HepG2 (cell line): ENCODE measurements around the gene ALG14. TPM values are rescaled to one million over a fixed set of nuclear protein-coding genes. Genes with fewer than 3 reads are reported as not detected.

Experiments
- ATAC-seq: fragments of 200-7000 bp; cut with Tn5 transposase; 3 replicates; pipeline ENCODE4 v1.9.1; 2020; ENCODE audit warnings: mild to moderate bottlenecking, moderate library complexity
- BruUV-seq: library from RNA; stranded (reverse); fragments of 400-500 nt; replicated peaks from 2 replicates; lab custom pipeline; 2021; lab: Mats Ljungman, UMichigan
- CTCF ChIA-PET: fragments of 300-600 bp; formaldehyde crosslinking; extraction: SDS; loops from one replicate; lab custom pipeline; 2021; ENCODE audit warnings: low total read pairs, inconsistent platforms, low intra/inter-chr PET ratio; lab: Yijun Ruan, JAX
- POLR2A ChIA-PET: fragments of 350-600 bp; sonication (Branson Sonifier 250); formaldehyde crosslinking; loops from one replicate; lab custom pipeline; 2020; ENCODE audit warnings: antibody characterized with exemption, inconsistent platforms; lab: Yijun Ruan, JAX
- DNase-seq: peaks from one replicate; pipeline ENCODE4 v3.0.0-alpha.2; 2015; ENCODE audit warnings: low spot score
- FAIRE-seq: peaks from 3 replicates; lab custom pipeline; 2011; peaks lifted over from hg19 to GRCh38; lab: Jason Lieb, UNC
- H2AFZ ChIP-seq: one replicate; pipeline ENCODE4 v1.6.1; 2011; ENCODE audit warnings: low read length, inconsistent platforms
- H3K27ac ChIP-seq: fragments of 300-600 bp; 3 replicates; pipeline ENCODE4 v1.8.0; 2011; ENCODE audit warnings: mixed run types, mild to moderate bottlenecking, mixed read lengths, low read length, inconsistent platforms; ENCODE audit not compliant: insufficient read depth; ENCODE audit errors: extremely low read length
- H3K27me3 ChIP-seq, 2 experiments: fragments of 200-600 bp in 1 of 2; 2 replicates in 1 of 2; 3 replicates in 1 of 2; pipeline versions ENCODE4 v1.6.0 to v1.8.0; 2011; ENCODE audit warnings: low read length in 2 of 2, mild to moderate bottlenecking in 2 of 2, moderate library complexity in 2 of 2, inconsistent platforms in 1 of 2; ENCODE audit not compliant: insufficient read depth in 2 of 2, control insufficient read depth in 1 of 2
- H3K36me3 ChIP-seq, 2 experiments: fragments of 200-600 bp in 1 of 2; replicated peaks in 1 of 2; 2 replicates in 1 of 2; 3 replicates in 1 of 2; pipeline versions ENCODE4 v1.5.1 to v1.8.0; 2011; ENCODE audit warnings: low read length in 2 of 2, inconsistent platforms in 1 of 2; ENCODE audit not compliant: insufficient read depth in 2 of 2, control insufficient read depth in 1 of 2
- H3K4me1 ChIP-seq: 2 replicates; pipeline ENCODE4 v1.5.1; 2012; ENCODE audit warnings: low read length, inconsistent platforms; ENCODE audit not compliant: insufficient read depth
- H3K4me2 ChIP-seq: 2 replicates; pipeline ENCODE4 v1.6.0; 2011; ENCODE audit warnings: low read depth, low read length, inconsistent platforms
- H3K4me3 ChIP-seq, 3 experiments: fragments of 200-600 bp in 1 of 3; sonication (generic), shearing (Covaris generic) in 1 of 3; replicated peaks in 1 of 3; 2 replicates each; pipeline ENCODE4 v1.5.1; 2011 to 2016; ENCODE audit warnings: low read length in 3 of 3, inconsistent platforms in 2 of 3, low read depth in 2 of 3, mild to moderate bottlenecking in 2 of 3, control low read depth in 1 of 3, mixed read lengths in 1 of 3; ENCODE audit not compliant: insufficient read depth in 1 of 3
- H3K79me2 ChIP-seq: one replicate; pipeline ENCODE4 v1.6.1; 2011; ENCODE audit warnings: low read length, inconsistent platforms; ENCODE audit not compliant: insufficient read depth
- H3K9ac ChIP-seq: 2 replicates; pipeline ENCODE4 v1.6.0; 2011; ENCODE audit warnings: mild to moderate bottlenecking, low read depth, low read length, inconsistent platforms; ENCODE audit not compliant: insufficient read depth
- H3K9me3 ChIP-seq: 2 replicates; pipeline ENCODE4 v1.5.1; 2012; ENCODE audit warnings: mild to moderate bottlenecking, low read length
- H4K20me1 ChIP-seq: 2 replicates; pipeline ENCODE4 v1.6.0; 2011; ENCODE audit warnings: inconsistent platforms, mild to moderate bottlenecking, low read length, moderate library complexity; ENCODE audit not compliant: insufficient read depth
- ATRX ChIP-seq: sonication (generic); formaldehyde crosslinking; IDR thresholded peaks from 2 replicates; pipeline ENCODE4 v1.4.0; 2020; ENCODE audit warnings: missing genetic modification reagents, borderline replicate concordance
- FOXP4 ChIP-seq: sonication (generic); formaldehyde crosslinking; IDR thresholded peaks from 2 replicates; pipeline ENCODE4 v1.4.0; 2020; ENCODE audit warnings: missing genetic modification reagents
- MAFF ChIP-seq: IDR thresholded peaks from 2 replicates; pipeline ENCODE4 v1.6.1; 2011; ENCODE audit warnings: low read depth, low read length, improper control_type of control experiment
- NR2F6 ChIP-seq, 2 experiments: IDR thresholded peaks; 2 replicates each; pipeline ENCODE4 v1.6.1; 2016; ENCODE audit warnings: antibody characterized with exemption in 1 of 2, mild to moderate bottlenecking in 1 of 2
- REST ChIP-seq, 2 experiments: IDR thresholded peaks; 2 replicates each; pipeline ENCODE4 v1.6.1; 2011 to 2012; ENCODE audit warnings: low read length in 2 of 2, borderline replicate concordance in 1 of 2, low read depth in 1 of 2, mild to moderate bottlenecking in 1 of 2, moderate library complexity in 1 of 2
- ZNF598 ChIP-seq: sonication (generic); formaldehyde crosslinking; IDR thresholded peaks from 2 replicates; pipeline ENCODE4 v1.5.1; 2020; ENCODE audit warnings: mild to moderate bottlenecking, missing genetic modification reagents, borderline replicate concordance
- WGBS: methylation state at CpG from one replicate; pipeline ENCODE4 v1.1.6; 2017; ENCODE audit warnings: low lambda C conversion rate; 5-methylcytosine and 5-hydroxymethylcytosine counted together
- in situ Hi-C: cut with HindIII; loops from 2 replicates; pipeline ENCODE4 v1.10.0; 2017; ENCODE audit warnings: low pct_unique_long_range_greater_than_20kb; ENCODE audit not compliant: extremely low pct_ligation_motif_present
- intact Hi-C: fragments of 100-400 bp; cut with micrococcal nuclease; formaldehyde crosslinking; loops from one replicate; pipeline ENCODE4 v1.10.0; 2022; ENCODE audit not compliant: unreplicated experiment
- polyA plus RNA-seq, 8 experiments: library from polyadenylated mRNA; depleted of rRNA in 3 of 8; stranded (reverse) in 7 of 8; unstranded in 1 of 8; fragments of >200 nt; fragmentation: Illumina TruSeq in 4 of 8; extraction: Trizol in 4 of 8; gene quantifications; 2 replicates each; pipeline versions ENCODE4 v1.2.1 to v1.2.3, GENCODE V29; 2011 to 2016; ENCODE audit warnings: low read depth in 4 of 8, missing spikeins in 1 of 8, mixed read lengths in 1 of 8; ENCODE audit not compliant: insufficient read depth in 1 of 8
- total RNA-seq, 5 experiments: library from RNA; depleted of rRNA; stranded (reverse); fragments of >200 nt; fragmentation: Illumina TruSeq; extraction: Trizol; gene quantifications; 2 replicates each; pipeline ENCODE4 v1.2.3, GENCODE V29; 2016; ENCODE audit warnings: low read depth in 1 of 5
- TF ChIP-seq, protein P1 (sequence below): sonication (generic); formaldehyde crosslinking; IDR thresholded peaks from 2 replicates; pipeline ENCODE4 v1.9.0; 2021; ENCODE audit warnings: missing genetic modification reagents, borderline replicate concordance
- TF ChIP-seq, protein P2 (sequence below), 2 experiments: sonication (generic) in 1 of 2; formaldehyde crosslinking in 1 of 2; IDR thresholded peaks; 2 replicates each; pipeline versions ENCODE4 v1.5.1 to v1.6.1; 2011 to 2020; ENCODE audit warnings: borderline replicate concordance in 1 of 2, low read depth in 1 of 2, low read length in 1 of 2, mild to moderate bottlenecking in 1 of 2, missing genetic modification reagents in 1 of 2, moderate library complexity in 1 of 2

ALG14 gene
- total and polyA plus RNA-seq, 2 of the 13 experiments (the other 11 are each of a cell fraction or from before 2014, with no cell fraction given), result 4.5 to 12.7 TPM

GRCh38 chr1:95002540-95003432 lies 70.0 kb downstream of the ALG14 start:
- no peak for FAIRE-seq
- in situ Hi-C loops (no loop called here), intact Hi-C loops (no loop called here)
- Histone ChIP-seq H2AFZ (no peak overlapping the region), H3K36me3 (0 out of 5 replicates have a peak, but pooled peaks cover 0 to 1% of the 10 kb centered on the region in 2 experiments), H3K4me2 (0 out of 2 replicates have a peak overlapping the region, but pooled peaks have one; percentile 23), H3K4me1 (peaks cover 24% of the 10 kb centered on the region), H3K27me3 (no peaks in the 10 kb centered on the region), H3K9me3 (no peaks in the 10 kb centered on the region), H3K27ac (peak overlapping the region; percentile 50), H3K9ac (no peak overlapping the region), H3K79me2 (no peaks in the 10 kb centered on the region), H3K4me3 (no peak overlapping the region), H4K20me1 (no peaks in the 10 kb centered on the region)
- ATAC-seq, result peak; percentile 76
- BruUV-seq, result no TSS peak
- ChIA-PET CTCF (no interaction called here), POLR2A (interaction anchor here (1.7 kb wide), 1 partner anchor 11 kb away, joined by 6 read pairs; no protein-coding TSS in a partner anchor)
- peak; percentile 31 for DNase-seq
- 74% methylated on average over 8 of the region's 8 CpGs for WGBS
- no peak for TF ChIP-seq ATRX (CRISPR knock-in tag)
- TF ChIP-seq, protein P1, sequence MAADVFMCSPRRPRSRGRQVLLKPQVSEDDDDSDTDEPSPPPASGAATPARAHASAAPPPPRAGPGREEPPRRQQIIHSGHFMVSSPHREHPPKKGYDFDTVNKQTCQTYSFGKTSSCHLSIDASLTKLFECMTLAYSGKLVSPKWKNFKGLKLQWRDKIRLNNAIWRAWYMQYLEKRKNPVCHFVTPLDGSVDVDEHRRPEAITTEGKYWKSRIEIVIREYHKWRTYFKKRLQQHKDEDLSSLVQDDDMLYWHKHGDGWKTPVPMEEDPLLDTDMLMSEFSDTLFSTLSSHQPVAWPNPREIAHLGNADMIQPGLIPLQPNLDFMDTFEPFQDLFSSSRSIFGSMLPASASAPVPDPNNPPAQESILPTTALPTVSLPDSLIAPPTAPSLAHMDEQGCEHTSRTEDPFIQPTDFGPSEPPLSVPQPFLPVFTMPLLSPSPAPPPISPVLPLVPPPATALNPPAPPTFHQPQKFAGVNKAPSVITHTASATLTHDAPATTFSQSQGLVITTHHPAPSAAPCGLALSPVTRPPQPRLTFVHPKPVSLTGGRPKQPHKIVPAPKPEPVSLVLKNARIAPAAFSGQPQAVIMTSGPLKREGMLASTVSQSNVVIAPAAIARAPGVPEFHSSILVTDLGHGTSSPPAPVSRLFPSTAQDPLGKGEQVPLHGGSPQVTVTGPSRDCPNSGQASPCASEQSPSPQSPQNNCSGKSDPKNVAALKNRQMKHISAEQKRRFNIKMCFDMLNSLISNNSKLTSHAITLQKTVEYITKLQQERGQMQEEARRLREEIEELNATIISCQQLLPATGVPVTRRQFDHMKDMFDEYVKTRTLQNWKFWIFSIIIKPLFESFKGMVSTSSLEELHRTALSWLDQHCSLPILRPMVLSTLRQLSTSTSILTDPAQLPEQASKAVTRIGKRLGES (CRISPR knock-in tag), result no peak
- no peak for TF ChIP-seq ZNF598 (CRISPR knock-in tag)
- no peak for TF ChIP-seq REST (IDR thresholded peaks at IDR 0.05; ENCODE audit: borderline replicate concordance in 1 of 2, low read depth in 1 of 2, low read length in 2 of 2)
- TF ChIP-seq, protein P2, sequence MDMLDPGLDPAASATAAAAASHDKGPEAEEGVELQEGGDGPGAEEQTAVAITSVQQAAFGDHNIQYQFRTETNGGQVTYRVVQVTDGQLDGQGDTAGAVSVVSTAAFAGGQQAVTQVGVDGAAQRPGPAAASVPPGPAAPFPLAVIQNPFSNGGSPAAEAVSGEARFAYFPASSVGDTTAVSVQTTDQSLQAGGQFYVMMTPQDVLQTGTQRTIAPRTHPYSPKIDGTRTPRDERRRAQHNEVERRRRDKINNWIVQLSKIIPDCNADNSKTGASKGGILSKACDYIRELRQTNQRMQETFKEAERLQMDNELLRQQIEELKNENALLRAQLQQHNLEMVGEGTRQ (IDR thresholded peaks at IDR 0.05; ENCODE audit: low read depth, low read length), result no peak
- TF ChIP-seq, protein P2 (CRISPR knock-in tag; IDR thresholded peaks at IDR 0.05; ENCODE audit: borderline replicate concordance), result no peak
- TF ChIP-seq FOXP4 (CRISPR knock-in tag), result no peak
- TF ChIP-seq NR2F6 (IDR thresholded peaks at IDR 0.05), result no peak
- no peak for TF ChIP-seq NR2F6 (CRISPR knock-in tag; IDR thresholded peaks at IDR 0.05)
- TF ChIP-seq MAFF, result no peak
